Neural progenitor cell (in vitro differentiated cells): Measurements from ENCODE around the gene NTN3. TPM values are rescaled to one million over a fixed set of nuclear protein-coding genes. Genes with fewer than 3 reads are reported as not detected.

Source experiments
- DNase-seq: peaks from one replicate; pipeline ENCODE4 v3.0.0-alpha.2; 2016; ENCODE audit warnings: low spot score
- H2AFZ ChIP-seq: fragments of 200-600 bp; sonication (generic); replicated peaks from 2 replicates; pipeline ENCODE4 v1.6.1; 2016; ENCODE audit warnings: antibody characterized with exemption
- H3F3A ChIP-seq: fragments of 200-600 bp; sonication (generic); 2 replicates; pipeline ENCODE4 v1.6.1; 2016; ENCODE audit warnings: antibody characterized with exemption, low read depth
- H3K27ac ChIP-seq: fragments of 200-600 bp; sonication (generic); 2 replicates; pipeline ENCODE4 v1.5.1; 2016; ENCODE audit warnings: mild to moderate bottlenecking
- H3K27me3 ChIP-seq: fragments of 200-600 bp; sonication (generic); 2 replicates; pipeline ENCODE4 v1.6.1; 2016; ENCODE audit warnings: mild to moderate bottlenecking, moderate library complexity
- H3K36me3 ChIP-seq: fragments of 200-600 bp; sonication (generic); 2 replicates; pipeline ENCODE4 v1.5.1; 2016
- H3K4me1 ChIP-seq: fragments of 200-600 bp; sonication (generic); 2 replicates; pipeline ENCODE4 v1.6.1; 2016; ENCODE audit warnings: mixed run types
- H3K4me2 ChIP-seq: fragments of 200-600 bp; sonication (generic); 2 replicates; pipeline ENCODE4 v1.6.1; 2016
- H3K4me3 ChIP-seq: fragments of 200-600 bp; sonication (generic); 2 replicates; pipeline ENCODE4 v1.5.1; 2016
- H3K79me2 ChIP-seq: fragments of 200-600 bp; sonication (generic); 2 replicates; pipeline ENCODE4 v1.6.1; 2016; ENCODE audit warnings: low read depth
- H3K9ac ChIP-seq: fragments of 200-600 bp; sonication (generic); 2 replicates; pipeline ENCODE4 v1.6.1; 2016
- H3K9me3 ChIP-seq: fragments of 200-600 bp; sonication (generic); 2 replicates; pipeline ENCODE4 v1.5.1; 2016; ENCODE audit warnings: low read depth
- H4K20me1 ChIP-seq: fragments of 200-600 bp; sonication (generic); 2 replicates; pipeline ENCODE4 v1.6.1; 2016; ENCODE audit warnings: low read depth
- H3K27ac Mint-ChIP-seq: 3 replicates; pipeline ENCODE4 v1.8.0; 2021; ENCODE audit warnings: mixed read lengths
- H3K27me3 Mint-ChIP-seq: 2 replicates; pipeline ENCODE4 v1.8.0; 2022; ENCODE audit warnings: low read depth, mild to moderate bottlenecking, inconsistent platforms, moderate library complexity, mixed read lengths; ENCODE audit not compliant: insufficient read depth
- H3K36me3 Mint-ChIP-seq: 3 replicates; pipeline ENCODE4 v1.8.0; 2021; ENCODE audit warnings: mixed read lengths
- H3K4me1 Mint-ChIP-seq: 3 replicates; pipeline ENCODE4 v1.8.0; 2021; ENCODE audit warnings: mixed read lengths
- H3K4me3 Mint-ChIP-seq: 3 replicates; pipeline ENCODE4 v1.8.0; 2021; ENCODE audit warnings: mild to moderate bottlenecking, moderate library complexity, mixed read lengths
- H3K9me3 Mint-ChIP-seq: 3 replicates; pipeline ENCODE4 v1.8.0; 2020; ENCODE audit warnings: mixed read lengths
- EZH2 ChIP-seq: fragments of 200-600 bp; sonication (generic); IDR thresholded peaks from 2 replicates; pipeline ENCODE4 v1.6.1; 2017; ENCODE audit warnings: antibody characterized with exemption, mild to moderate bottlenecking, moderate library complexity
- EZH2phosphoT487 ChIP-seq: fragments of 200-600 bp; sonication (generic); IDR thresholded peaks from 2 replicates; pipeline ENCODE4 v1.6.1; 2017; ENCODE audit warnings: antibody characterized with exemption
- total RNA-seq: library from RNA; depleted of rRNA; stranded (reverse); fragments of >200 nt; gene quantifications from 2 replicates; pipeline ENCODE4 v1.2.3, GENCODE V29; 2015; ENCODE audit warnings: low replicate concordance
- TF ChIP-seq, protein P1 (sequence below): fragments of 200-600 bp; sonication (generic); IDR thresholded peaks from 2 replicates; pipeline ENCODE4 v1.5.1; 2017; ENCODE audit warnings: antibody characterized with exemption, mild to moderate bottlenecking

NTN3 gene
- total RNA-seq, 1 donor from 2014 or later, result 3.6 TPM

GRCh38 chr16:2468233-2468724, 2.8 kb upstream of the NTN3 start:
- Mint-ChIP-seq H3K36me3 (peaks cover 2% of the 10 kb centered on the region), H3K4me1 (peaks cover 20% of the 10 kb centered on the region), H3K27me3 (peaks cover 19% of the 10 kb centered on the region), H3K9me3 (no peaks in the 10 kb centered on the region), H3K4me3 (peak overlapping the region; percentile 73), H3K27ac (peak overlapping the region; percentile 76)
- peaks cover 72% of the 10 kb centered on the region for H3F3A ChIP-seq
- peak; percentile 62 for DNase-seq
- peak overlapping the region; percentile 17 for H2AFZ ChIP-seq
- H3K27ac ChIP-seq, result no peak overlapping the region
- H3K4me3 ChIP-seq, result peak overlapping the region; percentile 47
- peaks cover 27% of the 10 kb centered on the region for H3K27me3 ChIP-seq
- H3K9ac ChIP-seq, result no peak overlapping the region
- no peaks in the 10 kb centered on the region for H3K36me3 ChIP-seq
- no peaks in the 10 kb centered on the region for H3K9me3 ChIP-seq
- peaks cover 40% of the 10 kb centered on the region for H3K4me1 ChIP-seq
- H4K20me1 ChIP-seq, result peaks cover 20% of the 10 kb centered on the region
- TF ChIP-seq, protein P1, sequence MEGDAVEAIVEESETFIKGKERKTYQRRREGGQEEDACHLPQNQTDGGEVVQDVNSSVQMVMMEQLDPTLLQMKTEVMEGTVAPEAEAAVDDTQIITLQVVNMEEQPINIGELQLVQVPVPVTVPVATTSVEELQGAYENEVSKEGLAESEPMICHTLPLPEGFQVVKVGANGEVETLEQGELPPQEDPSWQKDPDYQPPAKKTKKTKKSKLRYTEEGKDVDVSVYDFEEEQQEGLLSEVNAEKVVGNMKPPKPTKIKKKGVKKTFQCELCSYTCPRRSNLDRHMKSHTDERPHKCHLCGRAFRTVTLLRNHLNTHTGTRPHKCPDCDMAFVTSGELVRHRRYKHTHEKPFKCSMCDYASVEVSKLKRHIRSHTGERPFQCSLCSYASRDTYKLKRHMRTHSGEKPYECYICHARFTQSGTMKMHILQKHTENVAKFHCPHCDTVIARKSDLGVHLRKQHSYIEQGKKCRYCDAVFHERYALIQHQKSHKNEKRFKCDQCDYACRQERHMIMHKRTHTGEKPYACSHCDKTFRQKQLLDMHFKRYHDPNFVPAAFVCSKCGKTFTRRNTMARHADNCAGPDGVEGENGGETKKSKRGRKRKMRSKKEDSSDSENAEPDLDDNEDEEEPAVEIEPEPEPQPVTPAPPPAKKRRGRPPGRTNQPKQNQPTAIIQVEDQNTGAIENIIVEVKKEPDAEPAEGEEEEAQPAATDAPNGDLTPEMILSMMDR, result no peak
- TF ChIP-seq EZH2phosphoT487, result no peak
- TF ChIP-seq EZH2, result no peak
- H3K4me2 ChIP-seq, result peak overlapping the region; percentile 92
- no peaks in the 10 kb centered on the region for H3K79me2 ChIP-seq

DNA sequence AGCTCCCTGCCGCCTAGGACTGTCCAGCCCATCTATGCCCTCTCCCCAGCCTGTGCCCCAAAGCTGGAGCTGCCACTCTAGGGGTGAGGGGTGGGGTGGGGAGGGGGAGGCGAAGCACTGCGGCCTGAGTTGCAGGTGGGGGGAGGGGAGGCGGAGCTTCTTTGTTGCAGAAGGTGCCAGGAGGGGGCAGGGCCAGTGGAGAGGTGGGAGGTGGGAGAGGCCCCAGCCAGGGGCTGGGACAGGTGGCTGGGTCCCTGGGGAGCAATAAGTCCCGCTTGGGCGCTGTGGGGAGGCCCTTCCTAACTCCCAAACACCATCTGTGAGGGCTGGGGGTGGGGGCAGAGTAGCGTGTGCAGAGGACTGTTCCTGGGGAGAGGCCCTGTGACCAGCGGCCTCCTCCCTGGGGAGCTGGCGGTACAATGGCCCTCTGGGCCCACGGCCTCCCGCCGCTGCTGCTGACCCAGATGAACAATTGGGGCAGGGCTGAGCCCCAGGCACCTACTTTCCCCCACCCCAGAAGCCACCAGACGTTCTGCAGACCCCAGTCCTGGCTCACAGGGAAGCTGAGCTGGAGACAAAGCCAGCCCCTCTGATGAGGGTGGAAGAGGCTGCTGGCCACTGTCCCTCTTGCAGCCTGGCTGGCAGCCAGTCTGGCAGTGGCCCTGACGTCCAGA, 2.2 kb upstream of the NTN3 start:
- peak overlapping the region; percentile 92 for H3K4me2 ChIP-seq
- no peaks in the 10 kb centered on the region for H3K36me3 Mint-ChIP-seq
- H3K79me2 ChIP-seq, result no peaks in the 10 kb centered on the region
- peaks cover 33% of the 10 kb centered on the region for H3K27me3 ChIP-seq
- no peak overlapping the region for H3K27ac Mint-ChIP-seq
- no peak for TF ChIP-seq EZH2
- TF ChIP-seq EZH2phosphoT487, result no peak
- TF ChIP-seq, protein P1, result no peak
- H3K36me3 ChIP-seq, result no peaks in the 10 kb centered on the region
- no peak overlapping the region for H2AFZ ChIP-seq
- H3K9me3 Mint-ChIP-seq, result no peaks in the 10 kb centered on the region
- peaks cover 21% of the 10 kb centered on the region for H3K4me1 Mint-ChIP-seq
- peaks cover 76% of the 10 kb centered on the region for H3F3A ChIP-seq
- H4K20me1 ChIP-seq, result peaks cover 20% of the 10 kb centered on the region
- H3K9me3 ChIP-seq, result no peaks in the 10 kb centered on the region
- peak overlapping the region; percentile 47 for H3K4me3 ChIP-seq
- peaks cover 40% of the 10 kb centered on the region for H3K4me1 ChIP-seq
- H3K27me3 Mint-ChIP-seq, result peaks cover 18% of the 10 kb centered on the region
- peak overlapping the region; percentile 73 for H3K4me3 Mint-ChIP-seq
- H3K27ac ChIP-seq, result no peak overlapping the region
- H3K9ac ChIP-seq, result no peak overlapping the region
- DNase-seq, result peak; percentile 47

GRCh38 chr16:2469399-2470233, 1.5 kb upstream of the NTN3 start:
- peaks cover 40% of the 10 kb centered on the region for H3K27me3 ChIP-seq
- no peaks in the 10 kb centered on the region for H3K36me3 Mint-ChIP-seq
- no peak overlapping the region for H3K27ac ChIP-seq
- no peaks in the 10 kb centered on the region for H3K9me3 Mint-ChIP-seq
- peaks cover 21% of the 10 kb centered on the region for H3K4me1 Mint-ChIP-seq
- TF ChIP-seq, protein P1, result no peak
- TF ChIP-seq EZH2 (no peak), EZH2phosphoT487 (no peak)
- H3K4me3 ChIP-seq, result no peak overlapping the region
- H2AFZ ChIP-seq, result no peak overlapping the region
- peaks cover 16% of the 10 kb centered on the region for H3K27me3 Mint-ChIP-seq
- peak overlapping the region; percentile 92 for H3K4me2 ChIP-seq
- H4K20me1 ChIP-seq, result peaks cover 20% of the 10 kb centered on the region
- DNase-seq, result no peak
- H3F3A ChIP-seq, result peaks cover 76% of the 10 kb centered on the region
- no peaks in the 10 kb centered on the region for H3K79me2 ChIP-seq
- no peaks in the 10 kb centered on the region for H3K9me3 ChIP-seq
- peak overlapping the region; percentile 58 for H3K4me3 Mint-ChIP-seq
- no peak overlapping the region for H3K27ac Mint-ChIP-seq
- H3K36me3 ChIP-seq, result no peaks in the 10 kb centered on the region
- H3K9ac ChIP-seq, result no peak overlapping the region
- H3K4me1 ChIP-seq, result peaks cover 40% of the 10 kb centered on the region
